Endothelial cell (in vitro differentiated cells): ENCODE measurements around the gene NMNAT2. TPM values are rescaled to one million over a fixed set of nuclear protein-coding genes. Genes with fewer than 3 reads are reported as not detected.

Experiments used
- DNase-seq: peaks from one replicate; pipeline ENCODE4 v3.0.0; 2021; ENCODE audit warnings: low spot score
- H3K27ac Mint-ChIP-seq: one replicate; pipeline ENCODE4 v1.8.0; 2021; ENCODE audit warnings: mixed read lengths, inconsistent platforms; ENCODE audit not compliant: unreplicated experiment
- H3K27me3 Mint-ChIP-seq: one replicate; pipeline ENCODE4 v1.8.0; 2021; ENCODE audit warnings: mild to moderate bottlenecking, moderate library complexity, mixed read lengths, inconsistent platforms; ENCODE audit not compliant: unreplicated experiment
- H3K36me3 Mint-ChIP-seq: one replicate; pipeline ENCODE4 v1.8.0; 2021; ENCODE audit warnings: mild to moderate bottlenecking, low read depth, mixed read lengths, inconsistent platforms; ENCODE audit not compliant: unreplicated experiment
- H3K4me1 Mint-ChIP-seq: one replicate; pipeline ENCODE4 v1.8.0; 2021; ENCODE audit warnings: mild to moderate bottlenecking, mixed read lengths, inconsistent platforms; ENCODE audit not compliant: unreplicated experiment
- H3K4me3 Mint-ChIP-seq: one replicate; pipeline ENCODE4 v1.8.0; 2021; ENCODE audit warnings: mild to moderate bottlenecking, mixed read lengths, inconsistent platforms; ENCODE audit not compliant: unreplicated experiment
- H3K9me3 Mint-ChIP-seq: one replicate; pipeline ENCODE4 v1.8.0; 2021; ENCODE audit warnings: mixed read lengths, inconsistent platforms; ENCODE audit not compliant: unreplicated experiment
- total RNA-seq: library from RNA; stranded (reverse); fragmentation: NEBNext Ultra II Directional; extraction: Animal tissue kit (Norgen Biotek cat#: 25700); gene quantifications from one replicate; pipeline ENCODE4 v1.2.1, GENCODE V29; 2021; ENCODE audit not compliant: unreplicated experiment
- TF ChIP-seq, protein P1 (sequence below): fragments of 200-600 bp; sonication (generic); IDR thresholded peaks from one replicate; pipeline ENCODE4 v1.5.0; 2021; ENCODE audit warnings: antibody characterized with exemption; ENCODE audit not compliant: unreplicated experiment

NMNAT2 gene
- total RNA-seq, 1 donor from 2014 or later, result 1.7 TPM

- Mint-ChIP-seq H3K36me3 (no peaks in the 10 kb centered on the region), H3K9me3 (no peaks in the 10 kb centered on the region), H3K27ac (no peak overlapping the region), H3K4me3 (no peak overlapping the region), H3K27me3 (peaks cover 3% of the 10 kb centered on the region), H3K4me1 (peaks cover 27% of the 10 kb centered on the region)
- TF ChIP-seq, protein P1, sequence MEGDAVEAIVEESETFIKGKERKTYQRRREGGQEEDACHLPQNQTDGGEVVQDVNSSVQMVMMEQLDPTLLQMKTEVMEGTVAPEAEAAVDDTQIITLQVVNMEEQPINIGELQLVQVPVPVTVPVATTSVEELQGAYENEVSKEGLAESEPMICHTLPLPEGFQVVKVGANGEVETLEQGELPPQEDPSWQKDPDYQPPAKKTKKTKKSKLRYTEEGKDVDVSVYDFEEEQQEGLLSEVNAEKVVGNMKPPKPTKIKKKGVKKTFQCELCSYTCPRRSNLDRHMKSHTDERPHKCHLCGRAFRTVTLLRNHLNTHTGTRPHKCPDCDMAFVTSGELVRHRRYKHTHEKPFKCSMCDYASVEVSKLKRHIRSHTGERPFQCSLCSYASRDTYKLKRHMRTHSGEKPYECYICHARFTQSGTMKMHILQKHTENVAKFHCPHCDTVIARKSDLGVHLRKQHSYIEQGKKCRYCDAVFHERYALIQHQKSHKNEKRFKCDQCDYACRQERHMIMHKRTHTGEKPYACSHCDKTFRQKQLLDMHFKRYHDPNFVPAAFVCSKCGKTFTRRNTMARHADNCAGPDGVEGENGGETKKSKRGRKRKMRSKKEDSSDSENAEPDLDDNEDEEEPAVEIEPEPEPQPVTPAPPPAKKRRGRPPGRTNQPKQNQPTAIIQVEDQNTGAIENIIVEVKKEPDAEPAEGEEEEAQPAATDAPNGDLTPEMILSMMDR, result no peak
- DNase-seq, result no peak
These were observed 94.1 kb downstream of the NMNAT2 start for GRCh38 chr1:183323849-183324683.

DNA sequence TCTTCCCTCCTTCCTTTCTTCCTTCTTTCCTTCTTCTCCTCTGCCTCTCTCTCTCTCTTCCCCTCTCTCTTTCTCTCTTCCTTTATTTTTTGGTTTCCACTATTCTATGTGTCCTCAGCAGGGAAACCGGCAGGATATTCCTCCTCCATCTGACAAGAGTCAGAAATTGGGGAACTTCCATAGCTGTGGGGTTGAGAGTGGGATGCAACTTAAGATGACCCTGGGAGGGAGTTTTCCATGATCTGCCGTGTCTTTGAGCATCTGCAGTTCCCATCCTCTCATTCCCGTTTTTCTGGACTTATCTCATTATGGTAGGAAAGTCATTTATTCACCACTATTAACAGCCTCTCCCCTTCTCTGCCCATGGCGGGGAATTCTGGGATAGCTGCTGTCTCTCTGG lies 98.6 kb downstream of the NMNAT2 start:
- Mint-ChIP-seq H3K9me3 (no peaks in the 10 kb centered on the region), H3K4me1 (peaks cover 35% of the 10 kb centered on the region), H3K36me3 (no peaks in the 10 kb centered on the region), H3K27me3 (peaks cover 5% of the 10 kb centered on the region), H3K27ac (no peak overlapping the region), H3K4me3 (no peak overlapping the region)
- no peak for DNase-seq
- TF ChIP-seq, protein P1, result no peak

GRCh38 chr1:183319051-183319450 lies 99.1 kb downstream of the NMNAT2 start:
- Mint-ChIP-seq H3K27me3 (peaks cover 5% of the 10 kb centered on the region), H3K9me3 (no peaks in the 10 kb centered on the region), H3K36me3 (no peaks in the 10 kb centered on the region), H3K4me1 (peaks cover 31% of the 10 kb centered on the region), H3K27ac (peak overlapping the region; percentile 83), H3K4me3 (no peak overlapping the region)
- TF ChIP-seq, protein P1, result no peak
- DNase-seq, result no peak

GRCh38 chr1:183318433-183318832 lies 99.7 kb downstream of the NMNAT2 start:
- H3K27me3 Mint-ChIP-seq, result peaks cover 5% of the 10 kb centered on the region
- TF ChIP-seq, protein P1, result no peak
- peaks cover 25% of the 10 kb centered on the region for H3K4me1 Mint-ChIP-seq
- peak; percentile 66 for DNase-seq
- H3K36me3 Mint-ChIP-seq, result no peaks in the 10 kb centered on the region
- H3K4me3 Mint-ChIP-seq, result no peak overlapping the region
- no peaks in the 10 kb centered on the region for H3K9me3 Mint-ChIP-seq
- H3K27ac Mint-ChIP-seq, result peak overlapping the region; percentile 99

GRCh38 chr1:183315991-183316758 lies 102.0 kb downstream of the NMNAT2 start:
- TF ChIP-seq, protein P1, result no peak
- no peak for DNase-seq
- Mint-ChIP-seq H3K9me3 (no peaks in the 10 kb centered on the region), H3K4me1 (peaks cover 21% of the 10 kb centered on the region), H3K27me3 (peaks cover 3% of the 10 kb centered on the region), H3K36me3 (no peaks in the 10 kb centered on the region), H3K4me3 (no peak overlapping the region), H3K27ac (no peak overlapping the region)
